Sigmoid colon (tissue), 4 donors: ENCODE measurements around the gene PHLPP1.

Experiments
- CTCF ChIP-seq, 4 experiments: fragments of 450-650 bp in 3 of 4; fragments of 200-600 bp in 1 of 4; IDR thresholded peaks; one replicate each; pipeline ENCODE4 v1.5.1; 2016 to 2019; ENCODE audit warnings: antibody characterized with exemption in 4 of 4, mild to moderate bottlenecking in 3 of 4, moderate library complexity in 2 of 4
- EP300 ChIP-seq, 4 donors: sonication (generic); formaldehyde crosslinking; IDR thresholded peaks; one replicate each; pipeline ENCODE4 v1.6.1; 2017; ENCODE audit warnings: antibody characterized with exemption in 4 of 4
- POLR2A ChIP-seq, 2 donors: fragments of 450-650 bp; IDR thresholded peaks; one replicate each; pipeline ENCODE4 v1.6.1; 2016; ENCODE audit warnings: antibody characterized with exemption in 2 of 2, mild to moderate bottlenecking in 2 of 2, moderate library complexity in 2 of 2

GRCh38 chr18:62745089-62745751 is 29.9 kb downstream of the PHLPP1 start:
- TF ChIP-seq POLR2A (IDR thresholded peaks at IDR 0.05) (no peak), CTCF (IDR thresholded peaks at IDR 0.05) (no peak), EP300 (IDR thresholded peaks at IDR 0.05) (no peak)
